ENCODE measurements around the gene ROPN1.

ROPN1 gene

DNA sequence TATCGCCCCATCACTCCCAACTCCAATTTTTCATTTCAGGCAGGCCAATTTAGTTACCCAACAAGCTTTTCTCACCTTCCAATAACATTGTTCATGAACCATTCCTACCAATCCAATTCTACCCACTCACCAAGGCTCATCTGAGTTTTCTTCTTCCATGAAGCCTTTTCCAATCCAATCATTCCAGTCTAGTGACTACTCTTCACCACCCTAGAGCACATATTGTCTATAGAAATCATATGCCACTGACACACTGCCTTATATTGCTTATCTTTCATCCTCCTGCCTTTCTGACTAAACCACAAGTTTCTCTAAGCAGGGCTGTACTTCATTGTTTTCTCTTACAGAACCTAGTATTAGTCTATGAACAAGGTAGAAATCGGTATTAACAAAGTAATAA is 42.3 kb downstream of the ROPN1 start:
- no peak for DNase-seq (ENCODE audit: low spot score)

DNA sequence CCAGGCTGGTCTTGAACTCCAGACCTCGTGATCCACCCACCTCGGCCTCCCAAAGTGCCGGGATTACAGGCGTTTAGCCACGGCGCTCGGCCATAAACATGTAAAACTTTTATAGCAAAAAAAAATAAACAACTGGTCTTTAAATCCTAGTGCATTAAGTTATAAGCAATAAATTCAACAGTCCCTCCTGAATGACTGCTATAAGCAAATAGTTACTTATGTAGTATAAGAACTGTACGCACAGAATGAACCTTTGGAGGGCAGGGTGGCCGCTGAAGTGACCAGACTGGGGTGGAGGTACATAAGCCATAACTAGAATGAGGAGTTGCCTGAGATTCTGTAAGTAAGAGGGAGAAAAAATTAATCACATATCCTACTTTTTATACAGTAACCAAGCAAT is 43.5 kb downstream of the ROPN1 start:
- no peak for DNase-seq (ENCODE audit: low spot score)

DNA sequence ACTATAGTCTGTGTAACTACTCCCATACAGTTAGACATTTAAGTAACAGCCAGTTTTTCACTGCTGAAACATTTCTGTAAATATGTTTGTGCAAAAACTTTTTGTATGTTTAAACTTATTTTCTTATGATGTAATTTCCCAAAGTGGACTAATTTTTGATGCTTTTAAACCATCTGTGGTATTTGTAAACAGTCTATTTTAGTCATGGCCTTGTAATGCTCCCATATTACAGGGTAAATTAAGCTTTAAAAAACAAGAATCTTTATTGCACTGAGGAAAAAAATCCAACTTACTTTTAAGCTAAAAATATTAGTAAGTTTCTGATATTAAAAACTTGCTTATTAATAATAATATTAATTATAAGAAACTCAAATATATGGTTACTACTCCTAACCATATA is 44.4 kb downstream of the ROPN1 start:
- no peak for DNase-seq (ENCODE audit: low spot score)

- DNase-seq (ENCODE audit: low spot score), result no peak
These were observed 50.4 kb downstream of the ROPN1 start for GRCh38 chr3:123941542-123941941.

GRCh38 chr3:123941121-123941520 is 50.8 kb downstream of the ROPN1 start:
- DNase-seq (ENCODE audit: low spot score), result no peak

- DNase-seq (ENCODE audit: low spot score), result no peak
These were observed 52.2 kb downstream of the ROPN1 start for GRCh38 chr3:123939706-123940105.

DNA sequence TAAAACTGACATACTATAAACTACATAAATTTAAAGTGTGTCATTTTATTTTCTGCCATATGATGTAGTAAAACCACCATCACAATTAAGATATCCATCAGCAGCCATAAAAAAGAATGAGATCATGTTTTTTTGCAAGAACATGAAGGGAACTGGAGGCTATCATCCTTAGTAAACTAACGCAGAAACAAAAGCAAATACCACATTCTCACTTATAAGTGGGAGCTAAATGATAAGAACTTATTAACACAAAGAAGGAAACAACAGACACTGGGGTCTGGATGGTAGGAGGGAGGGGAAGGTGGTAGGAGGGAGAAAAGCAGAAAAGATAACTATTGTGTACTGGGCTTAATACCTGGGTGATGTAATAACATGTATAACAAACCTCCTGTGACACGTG is 55.5 kb downstream of the ROPN1 start:
- no peak for DNase-seq (ENCODE audit: low spot score)

DNA sequence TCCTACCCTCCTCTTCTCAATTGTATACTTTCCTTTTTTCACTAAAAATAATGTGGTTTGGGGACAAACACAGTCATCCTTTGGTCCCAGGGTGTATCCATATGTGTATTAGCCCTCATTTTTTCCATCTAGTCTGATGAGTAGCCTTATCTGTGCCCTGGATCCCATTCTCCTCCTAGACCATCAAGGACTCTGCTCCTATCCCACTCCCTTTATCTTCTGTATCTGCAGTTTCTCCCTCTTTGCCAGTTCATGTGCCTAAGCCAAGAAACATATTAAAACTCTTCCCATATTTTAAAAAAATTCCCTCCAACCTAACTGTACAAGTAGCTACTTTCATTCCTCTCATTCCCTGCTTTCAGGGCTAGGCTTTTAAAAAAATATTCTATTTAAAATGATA is 56.1 kb downstream of the ROPN1 start:
- no peak for DNase-seq (ENCODE audit: low spot score)

DNA sequence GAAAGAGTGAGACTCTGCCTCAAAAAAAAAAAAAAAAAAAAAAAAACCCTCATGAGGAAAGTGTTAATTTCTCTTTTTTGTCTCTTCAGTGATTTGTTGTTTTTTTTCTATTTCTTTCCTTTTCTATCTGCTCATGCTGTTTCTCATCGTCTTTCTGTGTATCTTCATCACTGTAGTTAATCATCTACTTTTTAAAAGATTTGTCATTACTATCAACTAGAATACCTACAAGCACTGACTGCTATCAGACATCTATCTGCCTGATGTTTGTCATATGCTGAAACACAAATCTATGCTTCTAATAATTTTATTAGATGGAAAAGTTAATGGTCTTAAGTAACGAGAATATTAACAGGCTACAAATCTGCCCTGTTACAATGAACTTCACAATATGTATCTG is 57.7 kb downstream of the ROPN1 start:
- no peak for DNase-seq (ENCODE audit: low spot score)

GRCh38 chr3:123930445-123930844 is 61.5 kb downstream of the ROPN1 start:
- DNase-seq (ENCODE audit: low spot score), result no peak

DNA sequence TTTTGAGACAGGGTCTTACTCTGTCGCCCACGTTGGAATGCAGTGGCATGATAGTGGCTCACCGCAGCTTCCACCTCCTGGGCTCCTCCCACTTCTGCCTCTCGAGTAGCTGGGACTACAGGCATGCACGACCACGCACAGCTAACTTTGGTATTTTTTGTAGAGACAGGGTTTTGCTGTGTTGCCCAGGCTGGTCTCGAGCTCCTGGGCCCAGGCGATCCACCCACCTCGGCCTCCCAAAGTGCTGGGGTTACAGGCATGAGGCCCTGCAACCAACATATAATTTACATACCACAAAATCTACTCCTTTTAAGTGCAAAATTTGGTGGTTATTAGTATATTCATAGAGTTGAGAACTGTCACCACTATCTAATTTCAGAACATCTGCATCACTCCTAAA is 62.6 kb downstream of the ROPN1 start:
- DNase-seq (ENCODE audit: low spot score), result no peak

- no peak for DNase-seq (ENCODE audit: low spot score)
These were observed 65.5 kb downstream of the ROPN1 start for GRCh38 chr3:123926396-123926795.

GRCh38 chr3:123920868-123921267 is 71.1 kb downstream of the ROPN1 start:
- no peak for DNase-seq (ENCODE audit: low spot score)

GRCh38 chr3:123920383-123920782 is 71.5 kb downstream of the ROPN1 start:
- DNase-seq (ENCODE audit: low spot score), result no peak

GRCh38 chr3:123919353-123919752 is 72.6 kb downstream of the ROPN1 start:
- no peak for DNase-seq (ENCODE audit: low spot score)
